Dedifferentiated amniotic fluid mesenchymal stem cell (primary cell): ENCODE data around the gene CNTNAP2.
"Not testable (repeated sequence)": the region's sequence is repeated elsewhere in the genome, so short reads cannot be mapped to it uniquely, and the experiment has no call there.

Experiments
- DNase-seq: peaks from one replicate; pipeline ENCODE4 v3.0.0-alpha.2; 2016; ENCODE audit errors: extremely low spot score

CNTNAP2 gene

DNA sequence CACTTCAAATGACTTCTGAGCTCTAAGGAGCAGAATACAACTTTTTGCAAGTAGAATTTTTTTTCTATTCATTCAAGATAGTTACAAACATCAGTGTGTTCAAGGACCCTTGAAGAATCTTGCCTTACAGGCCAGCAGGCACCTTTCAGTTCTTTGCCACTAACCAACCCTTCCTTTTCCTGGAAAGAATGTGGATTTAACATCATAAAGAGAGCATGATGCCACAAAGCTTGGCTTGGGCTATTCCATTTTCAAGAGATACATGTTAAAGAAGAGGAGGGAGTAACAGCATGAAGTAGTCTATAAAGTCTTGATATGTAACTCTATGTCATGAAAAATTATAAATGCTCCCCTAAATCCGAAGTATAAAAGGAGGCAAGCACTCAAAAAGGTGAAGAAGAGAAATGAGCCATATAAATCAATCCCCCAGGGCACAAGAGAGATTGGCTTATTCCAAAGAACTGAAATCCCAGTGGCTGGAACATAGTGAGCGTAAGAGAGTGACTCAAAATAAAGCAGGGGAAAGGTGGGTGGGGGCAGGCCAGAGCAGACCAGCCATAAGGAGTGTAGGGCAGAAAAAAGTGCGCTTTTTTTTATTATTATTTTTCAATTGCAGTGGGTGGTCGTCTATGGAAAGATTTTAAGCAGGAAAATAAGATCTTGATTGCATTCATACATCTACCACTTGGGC lies 1448.3 kb downstream of the CNTNAP2 start:
- no peak for DNase-seq

DNA sequence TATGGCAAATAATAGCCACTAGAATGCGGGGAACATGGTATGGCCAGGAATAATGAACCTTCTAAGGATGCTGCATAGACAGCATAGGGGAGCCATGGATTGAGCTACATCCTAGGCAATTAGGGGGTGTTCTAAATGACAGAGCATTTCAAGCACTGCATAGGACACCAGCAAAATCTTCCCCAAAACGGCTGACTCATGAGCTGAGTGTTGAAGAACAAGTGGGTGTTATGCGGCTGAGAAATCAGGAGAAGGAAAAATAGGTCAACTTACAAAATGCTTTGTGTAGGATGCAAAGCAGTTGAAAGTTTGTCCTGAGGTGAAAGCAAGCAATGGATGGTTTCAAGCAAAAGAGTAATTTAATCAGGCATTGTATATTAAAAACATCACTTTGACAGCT lies 1450.4 kb downstream of the CNTNAP2 start:
- DNase-seq, result no peak

DNA sequence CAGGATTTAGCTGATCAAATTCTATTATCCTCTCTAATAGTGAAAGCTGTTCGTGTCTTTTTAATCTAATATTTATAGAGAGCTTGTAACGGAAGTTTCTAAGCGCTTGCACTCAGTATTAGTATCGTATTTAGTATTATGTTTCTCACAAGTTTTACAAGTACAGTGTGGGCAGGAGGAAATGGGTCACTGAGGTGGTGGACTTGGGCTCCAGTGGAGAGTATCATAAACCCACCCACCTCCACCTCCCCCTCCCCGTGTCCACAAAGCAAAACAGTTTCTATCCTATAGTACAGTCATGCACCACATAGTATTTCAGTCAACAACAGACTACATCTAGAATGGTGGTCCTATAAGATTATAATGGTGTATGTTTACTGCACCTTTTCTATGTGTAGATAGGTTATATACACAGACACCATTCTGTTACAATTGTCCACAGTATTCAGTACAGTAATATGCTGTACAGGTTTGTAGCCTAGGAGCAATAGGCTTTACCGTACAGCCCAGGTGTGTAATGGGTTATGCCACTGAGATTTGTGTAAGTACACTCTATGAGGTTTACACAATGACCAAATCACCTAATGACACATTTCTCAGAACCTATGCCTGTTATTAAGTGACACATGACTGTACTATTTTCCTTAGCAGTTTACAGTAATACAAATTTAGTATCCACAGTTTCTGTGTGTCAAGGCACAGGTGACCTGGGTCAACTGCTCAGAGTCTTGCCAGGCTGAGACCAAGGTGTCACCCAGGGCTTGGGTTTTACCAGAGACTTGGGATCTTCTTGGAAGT lies 1452.7 kb downstream of the CNTNAP2 start:
- DNase-seq, result no peak

DNA sequence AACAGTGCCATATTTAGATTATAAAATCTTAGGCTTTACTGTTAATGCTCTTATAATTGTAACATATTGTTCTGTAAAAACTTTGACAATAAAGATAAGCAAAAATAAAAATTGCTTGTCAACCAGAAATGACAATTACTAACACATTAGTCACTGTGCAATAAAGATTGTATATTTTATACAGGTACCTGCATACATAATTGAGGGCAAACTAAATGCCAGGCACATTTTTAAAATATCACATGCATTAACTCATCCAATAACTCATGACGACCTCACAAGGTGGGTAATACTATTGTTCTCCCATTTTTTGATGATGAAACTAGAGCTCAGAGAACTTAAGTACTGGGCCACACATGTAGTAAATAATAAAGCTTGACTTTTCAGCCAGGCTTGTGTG lies 1453.8 kb downstream of the CNTNAP2 start:
- DNase-seq, result no peak

DNA sequence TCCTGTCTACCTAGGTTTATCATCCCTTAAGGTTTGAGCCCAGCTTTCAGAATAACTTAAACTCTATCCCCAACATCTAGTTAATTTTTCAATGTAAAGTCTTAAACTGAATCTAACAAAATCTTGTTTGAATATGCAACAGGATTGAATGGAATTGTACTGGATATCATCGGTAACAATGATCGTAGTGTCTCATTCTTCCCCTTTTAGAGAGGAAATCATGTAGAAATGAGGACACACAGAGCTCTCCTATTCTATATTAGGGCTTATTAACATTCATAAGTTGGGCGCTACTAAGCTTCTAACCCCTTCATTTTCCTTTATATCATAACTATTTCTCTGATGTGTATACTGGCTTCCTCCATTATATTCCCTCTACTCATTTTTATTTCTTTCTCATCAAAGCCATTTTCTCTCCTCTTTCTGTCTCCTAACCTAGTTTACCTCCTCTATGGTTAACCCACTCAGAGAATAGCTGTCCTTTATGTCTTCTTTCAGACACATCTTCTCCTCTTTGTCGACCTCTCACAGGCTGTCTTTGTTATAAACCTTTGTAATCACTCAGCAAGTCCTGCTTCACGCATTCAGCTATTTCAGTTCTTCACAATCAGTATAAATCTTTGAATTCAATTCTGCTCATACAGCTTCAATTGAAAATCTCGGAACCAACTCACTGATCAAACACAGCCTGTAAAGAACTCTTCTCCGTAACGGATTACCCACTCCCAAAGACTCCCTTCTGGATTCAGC lies 1455.0 kb downstream of the CNTNAP2 start:
- DNase-seq, result no peak

DNA sequence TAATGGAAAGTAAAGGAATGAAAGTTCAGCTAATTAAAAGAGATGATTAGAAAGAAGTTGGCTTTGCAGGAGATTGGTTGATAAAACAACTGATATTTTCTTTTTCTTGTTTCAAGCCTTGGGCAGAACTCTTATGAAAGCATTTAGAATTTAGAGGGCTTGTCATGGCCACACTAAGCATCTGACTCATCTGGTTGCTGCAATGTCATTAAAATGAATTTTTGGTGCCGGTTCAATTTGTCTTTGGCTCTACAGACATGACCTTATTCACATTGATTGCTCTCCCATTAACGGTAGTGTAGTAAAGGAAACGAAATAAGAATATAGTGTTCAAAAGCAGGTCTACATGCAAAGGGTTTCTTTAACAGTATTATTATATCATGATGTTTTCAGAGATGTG lies 1461.6 kb downstream of the CNTNAP2 start:
- DNase-seq, result no peak

DNA sequence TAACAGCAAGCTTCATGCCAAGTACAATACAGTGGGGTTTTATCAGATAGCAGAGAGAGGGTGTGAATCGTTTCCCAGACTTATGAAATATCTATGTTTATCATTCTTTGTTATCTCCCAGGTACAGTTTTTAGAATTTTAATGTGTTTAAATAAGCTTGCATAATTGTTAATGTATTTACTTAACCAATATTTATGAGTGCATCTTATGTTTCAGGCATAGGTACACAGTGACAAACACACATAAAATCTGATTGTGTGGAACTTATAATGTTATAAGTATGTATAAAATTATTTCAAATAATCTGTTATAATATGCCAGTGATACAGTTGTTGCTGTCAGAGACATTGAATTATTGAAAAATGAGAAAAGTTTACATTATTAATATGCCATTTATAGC lies 1462.5 kb downstream of the CNTNAP2 start:
- DNase-seq, result no peak

DNA sequence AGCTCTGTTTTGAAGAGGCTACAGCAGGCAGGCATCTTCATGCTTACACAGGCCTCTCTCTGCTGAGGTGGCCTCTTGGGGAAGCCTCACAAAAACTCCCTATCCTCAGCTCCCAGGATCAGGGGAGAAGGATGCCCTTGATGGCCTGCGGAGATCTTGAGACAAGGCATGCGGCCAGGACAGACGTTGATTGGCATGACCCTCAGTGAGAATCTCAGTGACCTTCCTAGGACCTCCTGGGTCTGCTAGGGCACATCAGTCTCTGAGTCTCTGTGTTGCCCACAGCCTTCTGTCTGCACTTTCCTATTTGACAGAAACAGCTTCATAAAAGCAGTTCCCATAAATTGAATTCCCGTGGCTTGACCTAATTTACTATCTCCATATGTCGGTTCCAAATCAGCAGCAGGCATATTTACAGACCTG lies 1468.2 kb downstream of the CNTNAP2 start:
- DNase-seq, result no peak

DNA sequence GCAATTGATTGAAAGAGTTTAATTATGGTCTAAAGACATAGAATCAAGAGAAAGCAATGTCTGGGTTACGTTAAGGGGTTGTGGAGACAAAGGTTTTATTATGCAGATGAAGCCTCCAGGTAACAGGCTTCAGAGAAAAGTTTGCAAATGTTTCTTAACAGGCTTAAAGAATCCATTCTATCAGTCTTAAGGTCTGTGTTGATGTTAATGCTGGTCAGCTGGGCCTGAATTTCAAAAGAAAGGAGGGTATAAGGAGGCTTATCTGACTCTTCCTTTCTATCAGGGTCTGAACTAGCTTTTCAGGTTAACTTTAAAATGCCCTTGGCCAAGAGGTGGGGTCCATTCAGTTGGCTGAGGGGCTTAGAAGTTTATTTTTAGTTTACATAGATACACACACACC lies 1469.5 kb downstream of the CNTNAP2 start:
- DNase-seq, result no peak

DNA sequence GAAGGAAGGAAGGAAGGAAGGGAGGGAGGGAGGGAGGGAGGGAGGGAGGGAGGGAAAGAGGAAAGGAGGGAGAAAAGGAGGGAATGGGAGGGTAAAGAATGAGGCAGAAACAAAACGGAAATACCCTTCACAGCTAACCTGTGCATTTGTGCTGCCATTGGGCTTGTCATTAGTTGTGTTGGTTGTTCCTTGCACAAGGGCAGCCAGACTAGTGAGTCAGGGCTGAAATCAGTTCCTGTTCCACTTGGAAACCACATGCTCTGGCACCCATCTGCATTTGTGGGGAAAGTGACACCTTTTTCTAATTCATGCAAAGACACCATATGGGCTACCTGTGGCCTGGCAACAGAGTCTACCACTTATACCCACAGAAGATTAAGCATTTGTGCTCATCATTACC lies 1469.9 kb downstream of the CNTNAP2 start:
- no peak for DNase-seq

DNA sequence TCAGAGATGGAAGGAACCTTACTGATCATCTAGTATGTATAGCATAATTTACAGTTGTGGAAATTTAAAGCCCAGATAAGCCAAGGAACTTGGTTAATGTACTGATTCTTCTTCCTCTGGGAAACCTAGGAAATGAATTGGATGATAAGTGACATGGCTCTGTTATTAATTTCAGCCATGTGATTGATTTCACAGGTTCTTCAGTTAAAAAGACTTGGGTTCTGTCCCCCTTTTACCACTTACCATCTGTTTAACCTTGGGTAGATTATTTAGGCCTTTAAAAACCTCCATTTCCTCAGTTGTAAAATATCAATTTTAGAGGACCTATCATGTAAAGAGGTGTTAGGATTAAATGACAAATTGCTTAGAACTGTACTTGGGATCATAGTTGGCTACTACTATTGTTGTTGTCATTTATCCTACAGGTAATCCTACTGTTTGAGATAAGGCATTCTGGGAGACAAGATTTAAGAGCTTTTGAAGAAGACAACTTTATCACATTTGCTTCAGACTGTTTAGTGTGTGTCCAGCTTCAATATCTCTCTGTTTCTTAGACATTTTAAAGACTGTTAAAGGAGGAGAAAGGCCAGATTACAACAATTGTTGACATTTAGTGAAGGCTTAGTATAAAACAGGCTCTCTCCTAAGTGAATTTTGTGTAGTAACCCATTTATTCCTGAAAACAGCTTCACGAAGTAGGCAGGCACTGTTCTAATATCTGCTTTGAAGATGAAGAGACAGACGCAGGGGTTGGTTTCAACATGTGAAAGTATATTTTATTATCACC lies 1476.9 kb downstream of the CNTNAP2 start:
- no peak for DNase-seq

DNA sequence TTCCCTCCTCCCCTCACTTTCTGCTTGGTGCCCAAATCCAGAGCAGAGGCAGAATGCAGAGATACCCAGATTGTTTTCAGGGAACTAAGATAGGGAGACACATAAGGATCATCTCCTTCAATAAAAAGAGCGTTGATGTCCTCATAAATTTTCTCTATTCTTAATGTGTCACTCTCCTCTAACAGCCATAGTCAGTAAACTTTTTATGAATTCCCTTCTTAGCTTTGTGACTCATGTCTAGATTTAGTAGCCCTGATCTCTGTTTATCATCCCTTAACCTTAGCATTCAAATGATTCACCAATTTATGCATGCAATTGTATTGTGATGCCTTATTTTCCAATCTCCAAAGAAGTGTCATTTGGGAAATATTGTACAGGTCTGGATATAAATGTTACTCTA lies 1478.4 kb downstream of the CNTNAP2 start:
- DNase-seq, result no peak

DNA sequence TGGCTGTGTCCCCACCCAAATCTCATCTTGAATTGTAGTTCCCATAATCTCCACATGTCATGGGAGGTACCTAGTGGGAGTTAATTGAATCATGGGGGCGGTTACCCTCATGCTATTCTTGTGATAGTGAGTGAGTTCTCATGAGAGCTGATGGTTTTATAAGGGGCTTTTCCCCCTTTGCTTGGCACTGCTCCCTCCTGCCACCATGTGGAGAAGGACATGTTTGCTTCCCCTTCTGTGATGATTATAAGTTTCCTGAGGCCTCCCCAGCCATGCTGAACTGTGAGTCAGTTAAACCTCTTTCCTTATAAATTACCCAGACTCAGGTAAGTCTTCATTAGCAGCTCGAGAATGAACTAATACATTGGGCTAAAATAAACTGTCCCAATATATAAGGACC lies 1482.1 kb downstream of the CNTNAP2 start:
- DNase-seq, result not testable (repeated sequence)

DNA sequence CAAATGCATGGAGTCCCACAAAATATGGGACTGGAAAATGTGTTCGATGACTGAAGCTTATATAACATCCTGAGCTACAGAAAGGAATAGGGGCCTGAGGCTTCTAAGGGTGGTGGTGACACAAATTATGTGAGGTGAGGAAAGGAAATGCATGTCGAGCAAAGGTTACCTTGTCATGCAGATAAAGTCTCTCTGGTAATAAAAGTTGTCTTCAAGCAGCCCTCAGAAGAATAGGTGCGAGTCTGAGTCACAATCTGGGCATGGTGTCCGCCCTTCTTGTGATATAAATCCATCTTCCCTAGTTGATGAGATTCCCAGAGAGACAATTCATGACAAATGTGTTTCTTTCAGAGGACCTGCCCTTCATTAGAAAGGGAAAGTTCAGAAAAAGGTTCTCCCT lies 1488.7 kb downstream of the CNTNAP2 start:
- no peak for DNase-seq

DNA sequence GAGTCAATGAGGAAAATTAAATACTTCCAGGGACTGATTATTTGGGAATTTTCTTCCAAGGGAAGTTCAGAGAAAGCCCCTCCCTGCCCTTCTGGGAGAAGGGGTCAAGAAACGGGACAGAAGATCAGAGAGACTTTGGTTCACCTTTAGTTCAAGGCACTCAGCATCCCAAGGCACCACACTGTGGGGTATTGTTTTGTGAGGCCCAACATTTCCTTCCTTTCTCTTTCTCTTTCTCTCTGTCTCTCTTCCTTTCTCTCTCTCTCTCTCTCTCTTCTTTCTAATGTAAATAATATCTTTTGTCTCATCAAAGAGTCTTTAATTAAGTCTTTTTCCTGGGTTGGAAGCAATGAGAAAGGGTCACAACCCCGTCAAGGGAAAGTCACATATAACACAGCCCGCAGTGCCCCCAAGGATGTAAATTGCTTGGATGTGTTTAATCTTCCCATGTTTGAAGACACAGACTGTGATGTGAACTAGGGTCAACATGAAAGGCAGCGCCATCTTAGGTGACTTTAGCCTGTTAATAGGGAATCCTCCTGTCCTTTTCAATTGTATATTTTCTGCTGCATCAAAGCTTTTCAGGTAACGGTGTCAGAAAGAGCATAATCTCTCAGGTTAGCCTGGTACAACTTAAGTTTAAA lies 1490.7 kb downstream of the CNTNAP2 start:
- DNase-seq, result no peak

DNA sequence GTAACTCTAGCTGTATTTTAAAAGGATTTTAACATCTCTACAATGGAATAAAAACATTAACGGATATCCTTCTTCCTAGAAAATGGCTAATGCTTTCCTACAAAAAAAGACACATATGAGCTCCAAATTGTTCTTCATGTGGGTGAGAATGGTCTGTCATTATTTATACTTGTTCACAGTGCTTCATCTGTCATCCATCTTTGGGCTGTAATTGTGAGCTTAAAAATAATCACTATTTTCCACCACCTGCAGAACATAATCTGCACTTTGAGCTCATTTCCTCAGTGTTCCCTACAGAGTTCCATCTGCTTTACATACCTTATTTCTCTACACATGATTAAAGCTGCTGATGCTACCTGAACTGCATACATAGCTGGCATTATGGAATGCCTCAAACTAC lies 1494.8 kb downstream of the CNTNAP2 start:
- DNase-seq, result no peak

DNA sequence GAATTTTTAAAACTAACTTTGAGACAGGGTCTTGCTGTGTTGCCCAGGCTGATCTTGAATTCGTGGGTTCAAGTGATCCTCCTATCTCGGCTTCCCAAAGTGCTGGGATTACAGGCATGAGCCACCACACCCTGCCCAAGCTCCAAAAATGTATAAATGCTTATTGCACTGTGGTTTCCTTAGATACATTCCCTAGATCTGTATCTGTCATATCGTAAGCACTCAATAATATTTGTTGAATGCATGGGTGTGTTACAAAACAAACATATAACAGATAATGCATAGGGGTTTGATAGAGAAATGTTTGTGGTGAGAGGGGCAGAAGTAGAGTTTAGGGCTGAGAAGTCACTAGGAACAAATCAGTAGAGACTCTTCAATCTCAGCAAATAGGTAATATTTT lies 1518.7 kb downstream of the CNTNAP2 start:
- DNase-seq, result no peak

DNA sequence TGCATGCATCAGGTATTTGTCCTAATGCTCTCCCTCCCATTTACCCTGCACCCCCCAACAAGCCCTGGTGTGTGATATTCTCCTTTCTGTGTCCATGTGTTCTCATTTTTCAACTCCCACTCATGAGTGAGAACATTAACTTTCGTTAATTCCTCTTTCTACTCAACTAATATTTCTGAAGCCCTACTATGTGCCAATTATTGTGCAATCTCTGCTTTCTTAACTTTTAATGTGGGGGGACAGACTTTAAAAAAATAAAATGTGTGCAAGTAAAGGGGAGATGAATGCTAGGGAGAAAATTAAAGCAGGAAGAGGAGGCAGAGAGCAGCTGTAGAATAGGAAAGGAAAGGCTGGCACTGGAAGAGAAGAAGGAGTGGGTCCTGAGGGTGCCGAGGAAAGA lies 1520.0 kb downstream of the CNTNAP2 start:
- DNase-seq, result no peak

DNA sequence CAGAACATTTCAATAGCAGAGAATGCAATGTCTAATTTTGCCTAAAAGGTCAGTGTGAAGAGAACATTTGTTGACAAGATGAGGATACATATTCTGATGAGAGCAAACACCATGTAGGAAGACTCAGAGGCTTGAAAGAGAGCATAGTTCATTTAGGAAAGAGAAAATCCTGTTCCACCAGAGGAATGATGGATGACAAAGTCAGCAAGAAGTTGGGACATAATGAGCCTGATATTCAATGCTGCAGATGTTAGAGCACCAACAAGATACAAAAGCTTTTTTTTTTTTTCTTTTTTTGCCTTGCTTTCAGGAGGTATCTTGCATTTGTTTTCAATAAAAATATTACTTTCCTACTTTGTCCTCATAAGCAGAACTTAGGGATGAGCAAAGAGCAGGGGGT lies 1522.0 kb downstream of the CNTNAP2 start:
- no peak for DNase-seq

DNA sequence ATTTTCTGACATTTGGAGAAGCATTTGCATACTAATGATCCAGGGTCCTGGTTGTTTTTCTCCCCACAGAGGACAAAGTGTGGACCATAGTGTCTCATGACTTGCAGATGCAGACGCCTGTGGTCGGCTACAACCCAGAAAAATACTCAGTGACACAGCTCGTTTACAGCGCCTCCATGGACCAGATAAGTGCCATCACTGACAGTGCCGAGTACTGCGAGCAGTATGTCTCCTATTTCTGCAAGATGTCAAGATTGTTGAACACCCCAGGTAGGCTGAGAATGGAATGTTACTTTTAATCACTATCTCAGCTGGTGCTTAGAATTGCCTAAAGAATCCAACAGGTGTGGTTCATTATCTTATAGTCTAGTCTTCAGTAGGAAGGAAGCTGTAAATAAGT lies 1522.4 kb downstream of the CNTNAP2 start:
- no peak for DNase-seq

DNA sequence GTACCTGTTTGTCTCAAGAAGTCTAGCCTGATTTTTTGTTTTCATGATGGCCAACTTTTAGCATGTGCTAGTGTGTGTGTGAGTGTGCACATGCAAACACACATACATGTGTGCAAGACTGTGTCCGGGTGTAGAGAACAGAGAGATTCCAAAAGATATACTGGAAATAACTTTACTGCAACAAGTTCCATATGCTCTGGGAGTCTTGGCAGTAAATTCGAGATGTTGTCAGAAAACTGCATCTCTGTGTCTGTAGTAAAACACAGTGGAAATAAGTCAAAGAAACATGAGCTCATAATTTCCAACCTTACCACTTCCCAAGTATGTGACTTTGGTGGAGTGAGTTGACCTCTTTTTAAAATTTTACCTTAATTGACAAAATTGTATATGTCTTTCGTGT lies 1523.2 kb downstream of the CNTNAP2 start:
- no peak for DNase-seq

DNA sequence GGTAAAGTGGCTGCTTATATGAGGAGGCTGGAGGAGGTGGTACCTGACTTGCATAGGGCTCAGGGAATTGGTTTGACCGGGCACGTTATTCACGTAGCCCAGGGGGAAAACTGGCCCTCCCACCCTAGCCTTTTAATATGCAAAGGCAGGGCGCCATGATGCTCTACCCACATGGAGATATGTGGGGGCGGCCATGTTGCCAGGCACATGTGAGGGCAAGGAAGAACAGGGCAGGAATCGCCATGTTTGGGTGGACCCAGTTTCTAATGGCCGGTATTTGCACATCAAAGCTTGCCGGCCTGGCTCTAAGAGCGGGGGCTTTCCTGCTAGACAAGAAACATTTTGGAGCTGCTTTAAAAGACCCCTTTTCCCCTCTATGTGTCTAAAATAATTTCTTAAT lies 1524.2 kb downstream of the CNTNAP2 start:
- DNase-seq, result no peak
